ENCODE measurements around the gene RBM33. TPM values are rescaled to one million over a fixed set of nuclear protein-coding genes. Genes with fewer than 3 reads are reported as not detected.

Gene RBM33
- total RNA-seq, 2 donors from 2014 or later, result 56.9 to 60.2 TPM

DNA sequence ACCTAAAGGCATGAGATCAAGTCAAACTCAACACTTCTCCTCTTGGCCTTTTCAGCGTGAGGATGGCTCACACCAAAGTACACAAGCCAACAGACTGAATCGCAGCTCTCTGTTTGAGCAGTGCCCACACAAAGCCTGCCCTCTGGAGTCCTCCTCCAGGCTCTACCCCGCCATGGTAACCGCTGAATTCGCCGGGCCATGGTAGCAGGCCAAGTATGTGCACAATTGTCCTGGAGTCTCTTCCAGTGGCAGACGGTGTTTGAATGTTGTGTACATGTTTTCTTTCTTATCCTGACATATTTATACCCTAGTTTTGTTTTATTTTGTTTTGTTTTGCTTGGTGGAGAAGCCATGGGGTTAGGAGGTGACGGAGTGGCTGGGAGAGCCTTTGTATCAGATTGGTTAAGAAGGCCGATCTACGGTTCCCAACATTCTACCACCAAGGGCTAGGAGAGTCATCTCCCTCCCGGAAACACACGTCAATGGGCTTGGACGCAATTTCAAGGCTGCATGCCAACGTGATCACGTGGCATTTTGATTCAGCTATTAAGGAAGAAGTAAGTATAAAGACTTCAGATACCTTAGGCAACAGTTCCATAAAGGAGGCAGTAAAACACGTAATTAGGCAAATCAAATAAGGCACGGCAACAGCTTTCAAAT is 179.9 kb downstream of the RBM33 start:
- Histone ChIP-seq H3K27ac (peak overlapping the region; percentile 7), H3K27me3 (no peaks in the 10 kb centered on the region), H3K9ac (ENCODE audit: low read depth in 2 of 2, low read length in 2 of 2) (no peak overlapping the region), H3K36me3 (no peaks in the 10 kb centered on the region), H3K4me1 (no peaks in the 10 kb centered on the region), H3K4me3 (no peak overlapping the region), H3K9me3 (no peaks in the 10 kb centered on the region)
- DNase-seq, result peak; percentile 88
- TF ChIP-seq, protein P1, sequence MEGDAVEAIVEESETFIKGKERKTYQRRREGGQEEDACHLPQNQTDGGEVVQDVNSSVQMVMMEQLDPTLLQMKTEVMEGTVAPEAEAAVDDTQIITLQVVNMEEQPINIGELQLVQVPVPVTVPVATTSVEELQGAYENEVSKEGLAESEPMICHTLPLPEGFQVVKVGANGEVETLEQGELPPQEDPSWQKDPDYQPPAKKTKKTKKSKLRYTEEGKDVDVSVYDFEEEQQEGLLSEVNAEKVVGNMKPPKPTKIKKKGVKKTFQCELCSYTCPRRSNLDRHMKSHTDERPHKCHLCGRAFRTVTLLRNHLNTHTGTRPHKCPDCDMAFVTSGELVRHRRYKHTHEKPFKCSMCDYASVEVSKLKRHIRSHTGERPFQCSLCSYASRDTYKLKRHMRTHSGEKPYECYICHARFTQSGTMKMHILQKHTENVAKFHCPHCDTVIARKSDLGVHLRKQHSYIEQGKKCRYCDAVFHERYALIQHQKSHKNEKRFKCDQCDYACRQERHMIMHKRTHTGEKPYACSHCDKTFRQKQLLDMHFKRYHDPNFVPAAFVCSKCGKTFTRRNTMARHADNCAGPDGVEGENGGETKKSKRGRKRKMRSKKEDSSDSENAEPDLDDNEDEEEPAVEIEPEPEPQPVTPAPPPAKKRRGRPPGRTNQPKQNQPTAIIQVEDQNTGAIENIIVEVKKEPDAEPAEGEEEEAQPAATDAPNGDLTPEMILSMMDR (IDR thresholded peaks at IDR 0.05), result no peak
- intact Hi-C loops (cut with DNase I), result no loop called here

DNA sequence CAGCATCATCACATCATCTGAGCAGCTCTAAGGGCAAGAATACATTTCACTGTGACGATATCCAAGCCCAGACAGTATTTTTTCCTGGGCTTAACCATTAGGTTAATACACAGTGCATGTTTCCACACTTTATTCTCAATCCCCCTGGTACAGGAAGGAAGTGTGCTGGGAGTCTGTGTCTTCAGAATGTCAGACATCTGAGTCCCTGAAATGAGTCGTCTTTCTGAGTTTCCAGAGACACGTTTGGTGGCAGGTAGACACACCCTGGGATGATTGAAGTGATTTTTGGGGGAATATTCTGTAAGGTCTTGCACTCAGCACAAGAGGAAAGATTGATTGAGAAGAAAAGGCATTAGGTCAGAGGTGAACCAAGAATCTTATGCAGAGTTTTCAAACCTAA is 180.9 kb downstream of the RBM33 start:
- TF ChIP-seq, protein P1 (IDR thresholded peaks at IDR 0.05), result no peak
- Histone ChIP-seq H3K36me3 (no peaks in the 10 kb centered on the region), H3K9me3 (no peaks in the 10 kb centered on the region), H3K4me3 (no peak overlapping the region), H3K4me1 (no peaks in the 10 kb centered on the region), H3K27ac (no peak overlapping the region), H3K9ac (ENCODE audit: low read depth in 2 of 2, low read length in 2 of 2) (no peak overlapping the region), H3K27me3 (no peaks in the 10 kb centered on the region)
- intact Hi-C loops (cut with DNase I), result no loop called here
- DNase-seq, result no peak

DNA sequence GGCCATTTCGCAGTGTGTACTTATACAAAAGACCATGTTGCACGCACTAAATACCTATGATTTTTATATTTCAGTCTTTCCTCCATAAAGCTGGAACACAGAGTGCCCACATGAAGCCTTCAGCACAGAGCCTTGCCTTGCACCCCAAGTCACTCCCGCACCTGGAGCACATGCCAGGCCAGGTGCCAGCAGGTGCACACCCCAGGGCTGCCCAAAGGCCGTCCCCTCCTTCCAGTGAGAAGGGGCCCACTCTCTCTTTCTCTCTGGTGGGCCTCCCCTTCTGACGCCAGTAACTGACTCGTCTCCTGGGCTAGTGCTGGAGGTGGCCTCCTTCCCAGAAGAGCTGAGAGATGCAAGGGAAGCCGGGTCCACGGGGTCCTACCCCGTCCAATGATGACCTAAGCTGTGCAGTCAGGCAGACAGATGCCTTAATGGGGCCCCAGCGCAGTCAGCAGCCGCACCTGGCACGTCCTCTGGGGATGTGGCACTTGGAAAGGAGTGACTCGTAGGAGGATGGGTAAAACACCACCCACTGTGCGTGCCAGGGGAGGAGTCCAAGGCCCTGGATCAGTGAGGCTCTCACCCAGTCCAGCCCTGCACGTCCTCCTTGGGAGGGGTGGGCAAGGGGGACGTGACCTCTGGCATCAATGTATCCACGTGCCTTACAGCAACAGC is 185.5 kb downstream of the RBM33 start:
- no peaks in the 10 kb centered on the region for H3K4me1 ChIP-seq
- H3K27ac ChIP-seq, result no peak overlapping the region
- no peaks in the 10 kb centered on the region for H3K27me3 ChIP-seq
- no peak overlapping the region for H3K4me3 ChIP-seq
- no peak for DNase-seq
- H3K9ac ChIP-seq (ENCODE audit: low read depth in 2 of 2, low read length in 2 of 2), result no peak overlapping the region
- TF ChIP-seq, protein P1 (IDR thresholded peaks at IDR 0.05), result no peak
- H3K9me3 ChIP-seq, result no peaks in the 10 kb centered on the region
- intact Hi-C loops (cut with DNase I), result no loop called here
- H3K36me3 ChIP-seq, result no peaks in the 10 kb centered on the region

Other genes starting within 250 kb of the RBM33 start
- gene EN2, start 186.5 kb upstream of the RBM33 start, total RNA-seq, result not detected
- gene CNPY1, start 98.1 kb upstream of the RBM33 start, total RNA-seq, result not detected
- 1 to 10 TPM; 5.6 to 8.1 TPM for gene SHH, start 167.8 kb downstream of the RBM33 start, total RNA-seq